ENCODE data around the gene BICD1.

DNA sequence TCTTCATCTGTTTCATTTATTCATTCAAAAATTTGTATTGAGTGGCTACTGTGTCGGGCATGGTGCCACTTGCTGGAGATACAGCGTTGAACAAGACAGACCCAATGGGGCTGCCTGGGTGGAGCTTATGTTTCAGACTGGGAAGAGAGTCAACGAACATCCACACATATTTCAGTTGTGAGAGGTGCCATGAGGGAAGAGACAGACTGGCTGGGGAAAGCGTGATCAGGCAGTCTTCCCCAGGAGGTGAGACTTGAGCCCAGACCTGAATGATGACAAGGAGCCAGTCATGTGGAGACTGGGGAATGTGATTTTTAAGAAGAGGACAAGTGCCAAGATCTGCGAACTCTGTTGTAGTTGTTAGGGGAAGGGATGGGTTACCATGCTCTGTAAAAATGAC lies 12.2 kb downstream of the BICD1 start:
- no peak for TF ChIP-seq CTCF (IDR thresholded peaks at IDR 0.05; ENCODE audit: borderline replicate concordance, extremely low read depth, low read length, poor library complexity, severe bottlenecking)
- TF ChIP-seq EZH2 (IDR thresholded peaks at IDR 0.05; ENCODE audit: borderline replicate concordance, low read depth, low read length, severe bottlenecking) = no peak

Data from DND-41 (cell line).